HG02885 (cell line): ENCODE data around the gene TMEM178A.

Source experiments
- ATAC-seq: cut with Tn5 transposase; IDR thresholded peaks from one replicate; pipeline ENCODE4 v1.9.1; 2021; ENCODE audit warnings: mild to moderate bottlenecking; ENCODE audit not compliant: unreplicated experiment, poor library complexity

TMEM178A gene

GRCh38 chr2:39671604-39672003 lies 5.9 kb downstream of the TMEM178A start:
- no peak for ATAC-seq

GRCh38 chr2:39673018-39673417 lies 7.3 kb downstream of the TMEM178A start:
- no peak for ATAC-seq

GRCh38 chr2:39676342-39676741 lies 10.6 kb downstream of the TMEM178A start:
- no peak for ATAC-seq

GRCh38 chr2:39678170-39678569 lies 12.5 kb downstream of the TMEM178A start:
- ATAC-seq = no peak

- ATAC-seq = peak; percentile 46
These were observed 14.1 kb downstream of the TMEM178A start for GRCh38 chr2:39679805-39680204.

GRCh38 chr2:39682066-39682692 lies 16.5 kb downstream of the TMEM178A start:
- peak; percentile 83 for ATAC-seq

- no peak for ATAC-seq
These were observed 17.4 kb downstream of the TMEM178A start for GRCh38 chr2:39683022-39683699.

GRCh38 chr2:39684464-39684863 lies 18.7 kb downstream of the TMEM178A start:
- ATAC-seq = no peak

- no peak for ATAC-seq
These were observed 19.4 kb downstream of the TMEM178A start for GRCh38 chr2:39685126-39685525.

GRCh38 chr2:39686456-39686855 lies 20.7 kb downstream of the TMEM178A start:
- ATAC-seq = no peak

- ATAC-seq = no peak
These were observed 22.5 kb downstream of the TMEM178A start for GRCh38 chr2:39688181-39688580.

GRCh38 chr2:39689272-39689841 lies 23.6 kb downstream of the TMEM178A start:
- no peak for ATAC-seq

- ATAC-seq = no peak
These were observed 24.2 kb downstream of the TMEM178A start for GRCh38 chr2:39689876-39690275.

GRCh38 chr2:39693245-39693644 lies 27.5 kb downstream of the TMEM178A start:
- ATAC-seq = no peak

GRCh38 chr2:39696101-39696553 lies 30.4 kb downstream of the TMEM178A start:
- no peak for ATAC-seq

GRCh38 chr2:39696838-39697237 lies 31.1 kb downstream of the TMEM178A start:
- no peak for ATAC-seq

- no peak for ATAC-seq
These were observed 31.7 kb downstream of the TMEM178A start for GRCh38 chr2:39697454-39697853.

GRCh38 chr2:39701137-39701536 lies 35.4 kb downstream of the TMEM178A start:
- no peak for ATAC-seq

GRCh38 chr2:39703181-39703872 lies 37.6 kb downstream of the TMEM178A start:
- ATAC-seq = no peak

- no peak for ATAC-seq
These were observed 38.8 kb downstream of the TMEM178A start for GRCh38 chr2:39704540-39704939.

GRCh38 chr2:39705638-39706037 lies 39.9 kb downstream of the TMEM178A start:
- no peak for ATAC-seq
